ENCODE data around the gene DGLUCY.
"Not testable (repeated sequence)": the region's sequence is repeated elsewhere in the genome, so short reads cannot be mapped to it uniquely, and the experiment has no call there.

DGLUCY gene

DNA sequence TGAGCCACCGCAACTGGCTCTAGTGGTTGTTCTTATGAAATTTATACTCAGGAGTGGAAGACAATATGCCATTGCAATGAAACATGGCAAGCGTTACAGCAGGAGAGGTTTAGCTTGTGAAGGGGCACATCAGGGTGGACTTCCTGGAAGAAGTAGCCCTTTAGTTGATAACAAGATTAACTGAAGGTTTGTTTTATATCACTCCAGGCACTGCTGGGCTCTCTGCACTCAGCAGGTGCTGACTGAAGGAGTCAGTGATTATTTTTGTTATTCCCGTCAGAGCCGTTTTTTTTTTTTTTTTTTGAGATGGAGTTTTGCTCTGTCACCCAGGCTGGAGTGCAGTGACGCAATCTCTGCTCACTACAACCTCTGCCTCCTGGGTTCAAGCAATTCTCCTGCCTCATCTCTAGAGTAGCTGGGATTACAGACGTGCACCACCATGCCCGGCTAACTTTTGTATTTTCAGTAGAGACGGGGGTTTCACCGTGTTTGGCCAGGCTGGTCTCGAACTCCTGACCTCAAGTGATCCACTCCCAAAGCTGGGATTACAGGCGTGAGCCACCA is 148.2 kb downstream of the DGLUCY start:
- no peak for DNase-seq (ENCODE audit: low spot score)

GRCh38 chr14:91263329-91263728 is 149.5 kb downstream of the DGLUCY start:
- DNase-seq (ENCODE audit: low spot score) = no peak

DNA sequence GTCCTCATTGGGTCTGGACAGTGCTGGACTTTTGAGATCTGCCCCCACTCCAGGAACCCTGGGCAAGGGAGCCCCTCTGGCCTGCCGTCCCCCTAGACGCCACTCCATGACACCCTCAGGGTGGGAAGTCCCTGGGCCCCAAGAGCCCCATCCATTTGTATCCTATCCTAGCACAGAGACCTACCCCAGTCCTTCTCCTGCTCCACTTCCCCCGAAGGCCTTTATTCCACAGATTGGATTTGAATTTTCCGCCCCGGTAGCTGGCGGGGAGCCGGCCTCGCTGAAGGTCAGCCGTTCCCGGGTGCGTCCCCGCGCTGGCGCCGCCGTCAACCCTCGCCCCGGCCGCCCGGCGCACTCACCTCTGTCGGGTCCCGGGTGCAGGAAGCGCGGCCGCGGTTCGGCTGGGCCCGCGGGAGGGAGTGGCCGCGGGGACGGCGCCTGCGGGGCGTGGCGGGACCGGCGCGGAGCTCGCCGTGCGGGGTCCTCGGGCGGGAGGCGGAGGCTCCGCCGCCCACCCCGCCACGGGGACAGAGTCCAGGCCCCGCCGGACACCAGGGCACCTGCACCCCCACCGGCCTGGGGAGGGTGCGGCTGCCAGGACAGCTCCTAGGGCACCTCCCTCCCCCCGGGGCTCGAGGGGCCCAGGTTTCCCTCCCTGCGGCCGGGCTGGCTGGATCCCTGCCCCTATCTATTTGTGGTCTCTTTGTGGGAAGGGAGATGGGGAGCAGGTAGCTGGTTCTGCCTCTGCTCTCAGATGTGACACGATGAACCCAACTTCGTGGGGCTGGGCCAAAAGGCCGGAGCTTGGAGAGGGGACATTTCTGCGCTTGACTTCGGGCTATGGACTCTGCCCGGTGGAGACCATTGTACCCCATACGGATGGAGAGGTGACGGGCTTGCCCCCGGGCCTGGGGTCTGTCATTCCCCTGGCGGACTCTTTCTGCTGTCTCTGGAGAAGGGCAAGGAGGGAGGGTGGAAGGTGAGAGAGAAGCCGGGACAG is 150.6 kb downstream of the DGLUCY start:
- DNase-seq (ENCODE audit: low spot score) = no peak

- DNase-seq (ENCODE audit: low spot score) = no peak
Observed at GRCh38 chr14:91265404-91265803, 151.5 kb downstream of the DGLUCY start.

DNA sequence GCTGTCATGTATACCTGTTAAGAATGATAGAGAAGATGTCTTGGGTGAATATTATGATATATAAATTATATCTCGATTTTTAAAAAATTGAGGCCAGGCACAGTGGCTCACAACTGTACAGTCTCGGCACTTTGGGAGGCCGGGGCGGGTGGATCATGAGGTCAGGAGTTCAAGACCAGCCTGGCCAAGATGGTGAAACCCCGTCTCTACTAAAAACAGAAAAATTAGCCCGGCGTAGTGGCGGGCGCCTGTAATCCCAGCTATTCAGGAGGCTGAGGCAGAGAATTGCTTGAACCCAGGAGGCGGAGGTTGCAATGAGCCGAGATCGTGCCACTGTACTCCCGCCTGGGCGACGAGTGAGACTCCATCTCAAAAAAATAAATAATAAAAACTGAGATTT is 152.4 kb downstream of the DGLUCY start:
- not testable (repeated sequence) for DNase-seq (ENCODE audit: low spot score)

DNA sequence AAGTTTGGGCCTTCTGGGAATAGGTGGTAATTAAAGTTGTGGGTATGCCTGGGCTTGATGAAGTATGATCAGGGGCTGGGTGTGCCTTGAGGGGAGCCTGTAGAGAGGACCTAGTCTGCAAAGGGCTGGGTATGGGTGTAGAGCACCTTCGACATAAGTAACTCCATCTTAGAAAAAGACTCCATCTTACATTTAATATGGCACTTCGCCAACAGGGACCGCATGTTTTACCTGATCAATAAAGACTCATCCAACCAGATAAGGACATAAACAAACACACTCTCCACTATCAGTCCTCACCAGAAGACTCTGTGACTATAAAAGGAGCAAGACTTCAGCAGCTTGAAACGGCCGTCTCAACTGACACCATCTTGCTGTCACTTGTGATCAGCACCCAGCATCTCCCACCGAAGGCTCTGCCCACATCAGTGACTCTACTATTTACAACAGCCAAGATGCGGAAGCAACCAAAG is 154.1 kb downstream of the DGLUCY start:
- DNase-seq (ENCODE audit: low spot score) = no peak

DNA sequence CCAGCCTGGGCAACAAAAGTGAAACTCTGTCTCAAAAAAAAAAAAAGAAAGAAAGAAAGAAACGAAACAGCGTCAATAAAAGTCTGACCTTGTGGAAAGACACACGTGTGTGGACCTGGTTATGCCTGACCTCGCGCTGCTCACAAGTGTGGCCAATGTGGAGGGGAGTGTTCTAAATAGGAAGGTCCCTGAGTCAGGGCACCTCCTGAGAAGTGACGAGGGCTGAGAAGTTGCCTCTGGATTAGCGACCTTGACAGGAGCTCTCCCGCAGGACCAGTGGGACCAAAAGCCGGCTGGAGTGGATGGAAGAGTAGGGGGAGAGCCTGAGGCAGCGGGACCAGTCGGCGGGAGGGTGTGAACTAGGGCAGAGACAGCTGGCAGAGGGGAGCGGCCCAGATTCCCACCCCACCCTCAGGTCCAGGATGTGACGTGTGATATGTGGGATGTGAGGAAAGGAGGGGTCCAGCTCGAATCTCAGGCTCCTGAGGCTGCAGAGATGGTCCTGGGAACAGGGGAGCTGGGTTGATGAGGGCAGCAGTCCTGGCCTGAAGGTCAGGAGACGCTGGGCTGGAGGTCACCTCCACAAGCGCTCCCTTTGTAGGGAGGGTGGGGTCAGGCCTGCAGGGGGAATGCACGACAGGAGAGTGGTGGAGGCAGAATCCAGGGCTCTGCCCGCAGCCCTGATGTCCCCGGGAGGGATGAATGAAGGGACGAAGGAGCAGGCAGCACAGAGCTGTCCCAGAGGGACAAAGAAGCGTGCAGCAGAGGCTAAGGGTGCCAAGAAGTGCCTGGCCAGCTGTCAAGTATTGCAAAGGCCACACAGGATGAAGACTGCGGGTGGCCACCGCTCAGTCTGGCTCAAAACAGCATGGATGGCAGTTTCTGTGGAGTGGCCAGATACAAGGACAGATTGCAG is 155.5 kb downstream of the DGLUCY start:
- DNase-seq (ENCODE audit: low spot score) = no peak

- DNase-seq (ENCODE audit: low spot score) = no peak
Observed at GRCh38 chr14:91270188-91270587, 156.3 kb downstream of the DGLUCY start.

GRCh38 chr14:91270619-91271018 is 156.7 kb downstream of the DGLUCY start:
- DNase-seq (ENCODE audit: low spot score) = no peak

DNA sequence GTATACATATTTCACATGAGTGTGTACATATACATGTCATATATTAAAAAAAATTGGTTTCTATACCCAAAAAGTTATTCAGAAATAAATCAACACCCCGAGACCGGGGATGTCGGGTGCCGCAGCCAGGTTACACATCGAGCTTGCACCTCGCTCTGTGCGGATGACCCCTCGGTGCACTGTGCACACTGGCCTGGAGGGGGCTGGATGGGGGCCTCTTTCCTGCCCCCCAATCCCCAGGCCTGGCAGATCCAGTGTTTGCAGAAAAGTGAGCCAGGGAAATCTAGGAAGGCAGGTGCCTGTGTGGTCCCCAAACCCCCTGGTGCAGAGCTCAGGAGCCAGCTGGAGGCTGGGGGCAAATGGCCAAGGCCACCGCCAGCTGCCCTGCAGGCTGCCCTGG is 157.8 kb downstream of the DGLUCY start:
- no peak for DNase-seq (ENCODE audit: low spot score)

DNA sequence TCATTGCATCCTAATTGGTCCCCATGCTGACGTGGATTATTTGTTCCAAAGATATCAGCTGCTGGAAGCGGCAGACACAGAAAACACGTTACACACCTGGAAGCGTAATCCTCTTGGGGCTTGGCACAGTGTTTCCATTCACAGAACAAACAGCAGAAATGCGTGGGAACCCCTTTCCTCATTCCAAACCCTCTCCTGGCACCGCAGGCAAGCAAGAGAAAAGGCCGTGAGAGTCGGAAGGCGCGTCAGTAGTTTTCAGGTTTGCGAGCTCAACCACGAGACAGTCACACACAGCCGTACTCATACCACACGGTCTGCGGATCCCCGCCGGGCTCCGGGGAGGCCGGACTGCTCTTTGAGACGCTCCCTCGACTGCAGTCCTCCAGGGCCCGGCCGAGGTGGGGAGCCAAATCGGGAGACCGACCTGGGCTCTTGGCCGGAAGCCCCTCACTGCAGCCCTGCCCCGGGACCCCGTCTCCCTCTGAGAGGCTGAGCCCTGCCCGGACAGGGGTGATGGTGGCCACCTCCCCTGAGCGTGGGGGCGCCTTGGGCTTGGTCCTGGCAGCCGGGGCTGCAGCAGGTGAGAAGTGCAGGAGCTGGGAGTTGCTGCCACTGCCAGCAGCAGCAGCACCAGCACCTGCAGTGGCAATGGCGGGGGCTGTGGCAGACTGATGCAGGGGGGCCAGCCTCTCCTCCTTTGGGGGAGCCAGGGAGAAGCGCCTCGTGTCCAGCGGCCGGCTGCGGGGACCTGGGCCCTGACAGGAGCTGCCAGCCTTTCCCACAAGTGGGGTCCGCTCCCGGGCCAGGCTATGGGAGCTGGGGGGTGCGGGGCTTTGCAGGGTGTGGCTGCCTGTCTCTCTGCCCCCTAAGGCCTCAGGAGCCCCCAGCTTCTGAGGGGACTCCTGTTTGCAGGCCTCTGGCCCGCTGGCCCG is 158.7 kb downstream of the DGLUCY start:
- DNase-seq (ENCODE audit: low spot score) = no peak

DNA sequence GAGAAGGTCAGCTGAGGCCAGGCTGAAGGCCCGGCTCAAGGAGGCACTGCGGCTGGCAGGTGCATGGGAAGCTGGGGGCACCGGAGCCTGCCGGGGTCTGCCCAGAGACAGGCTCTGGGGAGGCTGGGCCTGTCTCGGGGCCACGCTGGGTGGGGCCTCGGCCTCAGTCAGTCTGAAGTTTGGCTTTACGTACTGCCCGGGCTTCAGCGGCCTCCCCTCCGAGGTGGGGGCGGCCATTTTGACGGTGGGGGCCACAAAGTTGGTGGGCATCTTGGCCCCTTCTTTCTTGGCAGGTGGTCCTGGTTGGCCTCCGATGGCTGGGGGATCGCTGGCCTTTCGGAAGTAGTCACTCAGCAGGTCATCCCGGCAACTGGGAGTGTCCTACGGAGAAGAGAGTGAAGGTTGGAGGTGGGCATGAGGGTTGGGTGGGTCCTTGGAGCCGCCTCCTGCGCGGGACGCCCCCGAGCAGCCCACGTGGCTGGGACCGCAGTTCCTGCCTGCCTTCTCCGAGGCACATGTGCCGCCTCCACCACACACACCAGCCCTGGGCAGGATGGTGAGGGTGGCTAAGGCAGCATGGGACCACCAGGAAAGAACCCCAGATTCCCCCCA is 159.5 kb downstream of the DGLUCY start:
- no peak for DNase-seq (ENCODE audit: low spot score)

GRCh38 chr14:91273885-91274273 is 160.0 kb downstream of the DGLUCY start:
- no peak for DNase-seq (ENCODE audit: low spot score)

DNA sequence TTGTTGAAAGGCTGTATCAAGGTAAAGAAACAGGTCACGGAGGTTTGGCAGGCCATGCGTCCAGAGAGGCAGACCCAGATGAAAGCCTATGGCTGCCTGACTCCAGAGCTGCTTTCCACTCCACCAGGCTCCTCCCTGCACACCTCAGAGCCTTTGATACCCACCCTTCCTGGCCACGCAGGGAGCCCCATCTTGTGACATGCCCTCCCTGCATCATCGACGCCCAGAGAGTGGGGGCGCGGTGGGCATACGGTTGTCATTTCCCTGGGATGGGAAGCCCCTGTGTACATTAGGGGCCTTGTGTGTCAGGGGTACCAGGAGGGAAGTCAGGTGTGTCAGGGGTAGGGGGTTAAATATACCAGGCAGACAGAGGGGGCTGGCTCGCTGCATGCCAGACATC is 160.9 kb downstream of the DGLUCY start:
- DNase-seq (ENCODE audit: low spot score) = no peak
